A549 (cell line): ENCODE measurements around the gene SFXN3. TPM values are rescaled to one million over a fixed set of nuclear protein-coding genes. Genes with fewer than 3 reads are reported as not detected.

Experiments
- ATAC-seq, 2 experiments: fragments of 200-7000 bp in 1 of 2; fragments of >200 bp in 1 of 2; cut with Nextera tagmentation in 1 of 2; cut with Tn5 transposase in 1 of 2; 3 replicates each; pipeline versions ENCODE4 v1.8.0 to v1.9.1; 2018 to 2020; ENCODE audit warnings: mild to moderate bottlenecking in 1 of 2, moderate library complexity in 1 of 2
- CTCF ChIA-PET: fragments of 300-600 bp; sonication (Branson Sonifier 250); formaldehyde crosslinking; extraction: SDS; loops from one replicate; lab custom pipeline; 2021; ENCODE audit warnings: antibody characterized with exemption, inconsistent platforms; lab: Yijun Ruan, JAX
- POLR2A ChIA-PET: fragments of 350-600 bp; formaldehyde crosslinking; extraction: SDS; loops from one replicate; lab custom pipeline; 2021; ENCODE audit warnings: antibody characterized with exemption, inconsistent platforms; lab: Yijun Ruan, JAX
- DNase-seq, 2 experiments: peaks; one replicate each; pipeline versions ENCODE4 v3.0.0 to v3.0.0-alpha.2; 2011 to 2016; ENCODE audit warnings: low read depth in 1 of 2, low spot score in 1 of 2
- FAIRE-seq: peaks from 2 replicates; lab custom pipeline; 2011; peaks lifted over from hg19 to GRCh38; lab: Jason Lieb, UNC
- H3K27ac ChIP-seq, 2 experiments: fragments of >200 bp; sonication (Bioruptor Twin); formaldehyde crosslinking; 3 replicates each; pipeline ENCODE4 v1.5.1; 2016 to 2017
- H3K4me1 ChIP-seq: fragments of >200 bp; sonication (Bioruptor Twin); formaldehyde crosslinking; 3 replicates; pipeline ENCODE4 v1.6.1; 2016
- H3K4me2 ChIP-seq: fragments of >200 bp; sonication (Bioruptor Twin); formaldehyde crosslinking; 3 replicates; pipeline ENCODE4 v1.6.1; 2016
- H3K4me3 ChIP-seq: fragments of >200 bp; sonication (Bioruptor Twin); formaldehyde crosslinking; 3 replicates; pipeline ENCODE4 v1.5.1; 2016
- H3K9me3 ChIP-seq: fragments of >200 bp; sonication (Bioruptor Twin); formaldehyde crosslinking; 3 replicates; pipeline ENCODE4 v1.6.1; 2016
- ATOH8 ChIP-seq: fragments of 250-450 bp; sonication (Bioruptor Pico); IDR thresholded peaks from 2 replicates; pipeline ENCODE4 v1.5.0; 2020; ENCODE audit warnings: low read depth, mild to moderate bottlenecking, moderate library complexity
- BHLHE40 ChIP-seq: IDR thresholded peaks from 2 replicates; pipeline ENCODE4 v1.6.1; 2012; ENCODE audit warnings: low read depth, low read length, inconsistent platforms
- CBX2 ChIP-seq: fragments of 200-600 bp; sonication (generic); IDR thresholded peaks from 2 replicates; pipeline ENCODE4 v1.6.1; 2016; ENCODE audit warnings: low read depth, mild to moderate bottlenecking, borderline replicate concordance
- CEBPB ChIP-seq, 2 experiments: fragments of >200 bp in 1 of 2; sonication (Bioruptor Twin) in 1 of 2; formaldehyde crosslinking in 1 of 2; IDR thresholded peaks; 2 replicates each; pipeline ENCODE4 v1.6.1; 2012 to 2016
- CHD4 ChIP-seq: fragments of 200-600 bp; sonication (generic); IDR thresholded peaks from 2 replicates; pipeline ENCODE4 v1.6.1; 2016; ENCODE audit warnings: antibody characterized with exemption, mild to moderate bottlenecking, borderline replicate concordance
- EHMT2 ChIP-seq: fragments of 200-600 bp; sonication (generic); IDR thresholded peaks from 2 replicates; pipeline ENCODE4 v1.6.1; 2016; ENCODE audit warnings: antibody characterized with exemption, low read depth, mild to moderate bottlenecking, moderate library complexity
- FOSL2 ChIP-seq, 2 experiments: fragments of 450-650 bp in 1 of 2; fragments of >200 bp in 1 of 2; sonication (Bioruptor Twin) in 1 of 2; formaldehyde crosslinking; IDR thresholded peaks; 2 replicates each; pipeline versions ENCODE4 v1.5.0 to v1.6.1; 2016 to 2020; ENCODE audit warnings: mild to moderate bottlenecking in 1 of 2, moderate library complexity in 1 of 2
- GATA3 ChIP-seq: IDR thresholded peaks from 2 replicates; pipeline ENCODE4 v1.6.1; 2012; ENCODE audit warnings: borderline replicate concordance
- HDAC2 ChIP-seq: fragments of 200-600 bp; sonication (generic); IDR thresholded peaks from 2 replicates; pipeline ENCODE4 v1.6.1; 2016
- HOXA7 ChIP-seq: fragments of 250-450 bp; sonication (Bioruptor Pico); IDR thresholded peaks from 2 replicates; pipeline ENCODE4 v1.5.0; 2020; ENCODE audit warnings: mild to moderate bottlenecking, moderate library complexity
- JUN ChIP-seq, 2 experiments: fragments of >200 bp; sonication (Bioruptor Twin); formaldehyde crosslinking; IDR thresholded peaks; 2 replicates in 1 of 2; 3 replicates in 1 of 2; pipeline ENCODE4 v1.6.1; 2016 to 2017
- JUNB ChIP-seq: fragments of >200 bp; sonication (Bioruptor Twin); formaldehyde crosslinking; IDR thresholded peaks from 2 replicates; pipeline ENCODE4 v1.6.1; 2016
- KDM1A ChIP-seq: fragments of 200-600 bp; sonication (generic); IDR thresholded peaks from 2 replicates; pipeline ENCODE4 v1.6.1; 2016; ENCODE audit warnings: low read depth, mild to moderate bottlenecking
- MAZ ChIP-seq: fragments of 150-350 bp; IDR thresholded peaks from 2 replicates; pipeline ENCODE4 v1.6.1; 2014; ENCODE audit warnings: antibody characterized with exemption, low read depth, low read length, borderline replicate concordance
- NFE2L2 ChIP-seq: fragments of 150-350 bp; conservative IDR thresholded peaks from 2 replicates; pipeline ENCODE4 v1.6.1; 2014; ENCODE audit warnings: low read length
- PHF8 ChIP-seq: fragments of 200-600 bp; sonication (generic); IDR thresholded peaks from 2 replicates; pipeline ENCODE4 v1.6.1; 2016; ENCODE audit warnings: low read depth, mild to moderate bottlenecking, antibody characterized with exemption, moderate library complexity, borderline replicate concordance
- RAD21 ChIP-seq, 2 experiments: fragments of >200 bp in 1 of 2; sonication (Bioruptor Twin) in 1 of 2; formaldehyde crosslinking in 1 of 2; IDR thresholded peaks in 1 of 2; conservative IDR thresholded peaks in 1 of 2; 2 replicates in 1 of 2; 3 replicates in 1 of 2; pipeline ENCODE4 v1.6.1; 2012 to 2018; ENCODE audit warnings: inconsistent platforms in 1 of 2
- RARB ChIP-seq: fragments of 250-450 bp; sonication (Bioruptor Pico); IDR thresholded peaks from 2 replicates; pipeline ENCODE4 v1.8.0; 2021; ENCODE audit warnings: mild to moderate bottlenecking, moderate library complexity
- TFCP2L1 ChIP-seq: fragments of 250-450 bp; sonication (Bioruptor Pico); IDR thresholded peaks from 2 replicates; pipeline ENCODE4 v1.5.0; 2021; ENCODE audit warnings: mild to moderate bottlenecking
- ZC3H11A ChIP-seq: fragments of 450-650 bp; IDR thresholded peaks from 2 replicates; pipeline ENCODE4 v1.6.1; 2014; ENCODE audit warnings: antibody characterized with exemption, mild to moderate bottlenecking
- ZNF302 ChIP-seq: fragments of 250-450 bp; sonication (Bioruptor Pico); IDR thresholded peaks from 2 replicates; pipeline ENCODE4 v1.9.0; 2021; ENCODE audit warnings: inconsistent platforms, mild to moderate bottlenecking, moderate library complexity
- ZSCAN20 ChIP-seq: fragments of 250-450 bp; sonication (Bioruptor Pico); IDR thresholded peaks from 2 replicates; pipeline ENCODE4 v1.8.0; 2022; ENCODE audit warnings: mild to moderate bottlenecking, moderate library complexity
- WGBS: methylation state at CpG from one replicate; pipeline ENCODE4 v1.1.6; 2017; ENCODE audit errors: missing lambda C conversion rate; 5-methylcytosine and 5-hydroxymethylcytosine counted together
- polyA plus RNA-seq, 4 experiments: library from polyadenylated mRNA; depleted of rRNA in 3 of 4; stranded (reverse); fragments of >200 nt; fragmentation: RNase III in 1 of 4; extraction: RNeasy Plus Mini Kit Qiagen cat#74134 plus additional on column Dnase treatment in 1 of 4; gene quantifications; 2 replicates in 3 of 4; 3 replicates in 1 of 4; pipeline ENCODE4 v1.2.3, GENCODE V29; 2011 to 2017
- TF ChIP-seq, protein P1 (sequence below): fragments of 200-600 bp; sonication (generic); IDR thresholded peaks from 2 replicates; pipeline ENCODE4 v1.6.1; 2016; ENCODE audit warnings: antibody characterized with exemption, mild to moderate bottlenecking, moderate library complexity
- TF ChIP-seq, protein P2 (sequence below): fragments of 250-450 bp; sonication (Bioruptor Pico); IDR thresholded peaks from 2 replicates; pipeline ENCODE4 v1.5.0; 2021; ENCODE audit warnings: mild to moderate bottlenecking, moderate library complexity, borderline replicate concordance

The SFXN3 gene
- polyA plus RNA-seq, 2 of the 4 experiments (the other 2 are of a cell fraction) = 26.3 to 33.7 TPM

DNA sequence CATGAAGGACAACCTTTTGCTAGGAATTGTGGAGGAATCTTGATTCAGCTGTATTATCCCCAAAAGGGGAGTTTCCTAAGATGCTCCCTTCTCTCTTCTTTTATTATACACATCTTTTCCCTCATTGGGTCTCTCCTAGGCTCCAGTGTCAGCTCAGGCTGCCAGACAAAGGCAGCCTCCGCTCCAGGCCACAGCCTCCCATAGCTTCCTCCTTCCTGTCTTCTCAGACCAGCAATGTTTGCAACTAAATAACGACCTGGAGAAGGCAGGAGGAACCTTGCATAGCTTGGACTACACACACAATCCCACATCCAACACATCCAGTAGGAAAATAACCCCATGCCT, 12.3 kb downstream of the SFXN3 start:
- Histone ChIP-seq H3K4me1 (peaks cover 24% of the 10 kb centered on the region), H3K9me3 (no peaks in the 10 kb centered on the region), H3K27ac (peak overlapping the region; percentile 83 to 93), H3K4me2 (peak overlapping the region; percentile 78), H3K4me3 (peak overlapping the region; percentile 47)
- ChIA-PET POLR2A (interaction anchor here (0.5 to 3.4 kb wide), 12 partner anchors 9 to 170 kb away, joined by 3 to 39 read pairs (median 4); partner anchors contain the start of genes KAZALD1, PDZD7 and SFXN3), CTCF (interaction anchor here (0.6 to 59.3 kb wide), 12 partner anchors 10 to 527 kb away, joined by 3 to 2364 read pairs (median 7); partner anchors contain the start of genes KAZALD1, LZTS2, PDZD7 and SFXN3)
- peak in 1 of 2 experiments; percentile 1; a peak in 3 of 6 replicates for ATAC-seq
- 47% methylated on average over 2 of the region's 2 CpGs for WGBS
- no peak for DNase-seq
- FAIRE-seq = no peak
- TF ChIP-seq JUN (IDR thresholded peaks at IDR 0.05) (0 out of 5 replicates have a peak, but pooled peaks of 1 of the 2 experiments have one; percentile 28), CEBPB (IDR thresholded peaks at IDR 0.05) (no peak)

DNA sequence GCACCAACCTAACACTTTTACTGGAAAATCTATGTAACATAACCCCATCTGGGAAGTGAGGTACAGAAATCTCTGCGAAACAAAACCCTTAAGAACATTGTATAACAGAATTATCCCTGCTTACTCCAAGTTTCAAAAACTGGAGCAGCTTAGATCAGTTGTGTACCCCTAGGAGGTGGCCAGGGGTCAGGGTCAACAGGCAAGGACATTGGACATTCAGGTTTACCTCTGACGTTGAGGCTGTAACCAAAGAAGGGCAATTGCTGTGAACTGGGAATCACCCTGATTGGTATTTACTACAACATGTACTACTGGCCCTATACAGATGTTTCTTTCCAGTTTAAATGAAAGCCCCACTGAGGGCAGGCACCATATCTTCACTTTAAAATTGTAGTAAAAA, 13.1 kb downstream of the SFXN3 start:
- no peak for FAIRE-seq

GRCh38 chr10:101046332-101047238, 15.6 kb downstream of the SFXN3 start:
- no peaks in the 10 kb centered on the region for H3K9me3 ChIP-seq
- WGBS = 71% methylated on average over 23 of the region's 25 CpGs
- ChIA-PET CTCF (interaction anchor here (1.0 to 65.1 kb wide), 6 partner anchors 4 to 115 kb away, joined by 3 to 2364 read pairs (median 8); partner anchors contain the start of genes KAZALD1, PDZD7 and SFXN3), POLR2A (no interaction called here)
- no peak overlapping the region for H3K4me3 ChIP-seq
- TF ChIP-seq ZC3H11A (no peak), JUNB (no peak), FOSL2 (IDR thresholded peaks at IDR 0.05) (no peak), FOSL2 (CRISPR knock-in tag; IDR thresholded peaks at IDR 0.05) (no peak), HDAC2 (no peak), RARB (CRISPR knock-in tag) (no peak), CBX2 (no peak), RAD21 (conservative IDR thresholded peaks at IDR 0.05 in 1 of 2, IDR thresholded peaks at IDR 0.05 in 1 of 2) (no peak), MAZ (no peak), TFCP2L1 (CRISPR knock-in tag) (no peak), HOXA7 (CRISPR knock-in tag) (no peak), EHMT2 (no peak)
- TF ChIP-seq, protein P1, sequence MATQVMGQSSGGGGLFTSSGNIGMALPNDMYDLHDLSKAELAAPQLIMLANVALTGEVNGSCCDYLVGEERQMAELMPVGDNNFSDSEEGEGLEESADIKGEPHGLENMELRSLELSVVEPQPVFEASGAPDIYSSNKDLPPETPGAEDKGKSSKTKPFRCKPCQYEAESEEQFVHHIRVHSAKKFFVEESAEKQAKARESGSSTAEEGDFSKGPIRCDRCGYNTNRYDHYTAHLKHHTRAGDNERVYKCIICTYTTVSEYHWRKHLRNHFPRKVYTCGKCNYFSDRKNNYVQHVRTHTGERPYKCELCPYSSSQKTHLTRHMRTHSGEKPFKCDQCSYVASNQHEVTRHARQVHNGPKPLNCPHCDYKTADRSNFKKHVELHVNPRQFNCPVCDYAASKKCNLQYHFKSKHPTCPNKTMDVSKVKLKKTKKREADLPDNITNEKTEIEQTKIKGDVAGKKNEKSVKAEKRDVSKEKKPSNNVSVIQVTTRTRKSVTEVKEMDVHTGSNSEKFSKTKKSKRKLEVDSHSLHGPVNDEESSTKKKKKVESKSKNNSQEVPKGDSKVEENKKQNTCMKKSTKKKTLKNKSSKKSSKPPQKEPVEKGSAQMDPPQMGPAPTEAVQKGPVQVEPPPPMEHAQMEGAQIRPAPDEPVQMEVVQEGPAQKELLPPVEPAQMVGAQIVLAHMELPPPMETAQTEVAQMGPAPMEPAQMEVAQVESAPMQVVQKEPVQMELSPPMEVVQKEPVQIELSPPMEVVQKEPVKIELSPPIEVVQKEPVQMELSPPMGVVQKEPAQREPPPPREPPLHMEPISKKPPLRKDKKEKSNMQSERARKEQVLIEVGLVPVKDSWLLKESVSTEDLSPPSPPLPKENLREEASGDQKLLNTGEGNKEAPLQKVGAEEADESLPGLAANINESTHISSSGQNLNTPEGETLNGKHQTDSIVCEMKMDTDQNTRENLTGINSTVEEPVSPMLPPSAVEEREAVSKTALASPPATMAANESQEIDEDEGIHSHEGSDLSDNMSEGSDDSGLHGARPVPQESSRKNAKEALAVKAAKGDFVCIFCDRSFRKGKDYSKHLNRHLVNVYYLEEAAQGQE = no peak
- TF ChIP-seq, all 56 proteins: peak for 0
- no peak for FAIRE-seq
- H3K4me1 ChIP-seq = peaks cover 24% of the 10 kb centered on the region
- no peak overlapping the region for H3K27ac ChIP-seq
- H3K4me2 ChIP-seq = no peak overlapping the region
- ATAC-seq = no peak
- DNase-seq = no peak

More for the DNA sequence above, 13.1 kb downstream of the SFXN3 start:
- no peak overlapping the region for H3K4me3 ChIP-seq
- CTCF ChIA-PET = interaction anchor here (1.1 to 59.3 kb wide), 7 partner anchors 15 to 526 kb away, joined by 3 to 2364 read pairs (median 52); partner anchors contain the start of genes KAZALD1, LZTS2, PDZD7 and SFXN3
- no peak overlapping the region; the same call in 2 of the 3 replicates for H3K4me2 ChIP-seq
- DNase-seq = no peak
- TF ChIP-seq GATA3 (no peak), JUN (IDR thresholded peaks at IDR 0.05) (no peak), ZNF302 (no peak), BHLHE40 (no peak), RARB (CRISPR knock-in tag) (no peak), PHF8 (no peak), NFE2L2 (no peak), ATOH8 (no peak), FOSL2 (IDR thresholded peaks at IDR 0.05) (no peak), FOSL2 (CRISPR knock-in tag; IDR thresholded peaks at IDR 0.05) (no peak), KDM1A (no peak), ZSCAN20 (CRISPR knock-in tag) (no peak), CHD4 (no peak)
- TF ChIP-seq, protein P2, sequence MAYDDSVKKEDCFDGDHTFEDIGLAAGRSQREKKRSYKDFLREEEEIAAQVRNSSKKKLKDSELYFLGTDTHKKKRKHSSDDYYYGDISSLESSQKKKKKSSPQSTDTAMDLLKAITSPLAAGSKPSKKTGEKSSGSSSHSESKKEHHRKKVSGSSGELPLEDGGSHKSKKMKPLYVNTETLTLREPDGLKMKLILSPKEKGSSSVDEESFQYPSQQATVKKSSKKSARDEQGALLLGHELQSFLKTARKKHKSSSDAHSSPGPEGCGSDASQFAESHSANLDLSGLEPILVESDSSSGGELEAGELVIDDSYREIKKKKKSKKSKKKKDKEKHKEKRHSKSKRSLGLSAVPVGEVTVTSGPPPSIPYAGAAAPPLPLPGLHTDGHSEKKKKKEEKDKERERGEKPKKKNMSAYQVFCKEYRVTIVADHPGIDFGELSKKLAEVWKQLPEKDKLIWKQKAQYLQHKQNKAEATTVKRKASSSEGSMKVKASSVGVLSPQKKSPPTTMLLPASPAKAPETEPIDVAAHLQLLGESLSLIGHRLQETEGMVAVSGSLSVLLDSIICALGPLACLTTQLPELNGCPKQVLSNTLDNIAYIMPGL = no peak
- TF ChIP-seq, all 56 proteins: peak for 0
- no peaks in the 10 kb centered on the region for H3K9me3 ChIP-seq
- POLR2A ChIA-PET = interaction anchor here (0.5 to 3.4 kb wide), 4 partner anchors 9 to 104 kb away, joined by 3 to 39 read pairs (median 4); partner anchors contain the start of gene KAZALD1
- peaks cover 24% of the 10 kb centered on the region for H3K4me1 ChIP-seq
- H3K27ac ChIP-seq = peak overlapping the region in 1 of 2 experiments; percentile 93; a peak in 2 of 6 replicates
- ATAC-seq = no peak
- WGBS = 91% methylated on average over 2 of the region's 2 CpGs
